ENCODE measurements around the gene CTNNBL1.

- TF ChIP-seq CTCF (IDR thresholded peaks at IDR 0.05) (no peak), ZFX (IDR thresholded peaks at IDR 0.05; ENCODE audit: borderline replicate concordance) (no peak)
Measured at GRCh38 chr20:37853823-37854375, 160.1 kb downstream of the CTNNBL1 start.
